D341Med (cell line): ENCODE data around the gene KIF16B.

ENCODE experiments used
- DNase-seq: peaks from one replicate; pipeline ENCODE4 v3.0.0; 2012; ENCODE audit warnings: low spot score

The KIF16B gene

GRCh38 chr20:16352321-16352720 is 220.9 kb downstream of the KIF16B start:
- no peak for DNase-seq

GRCh38 chr20:16351415-16351814 is 221.8 kb downstream of the KIF16B start:
- DNase-seq: no peak

GRCh38 chr20:16350465-16350864 is 222.8 kb downstream of the KIF16B start:
- DNase-seq: no peak

- no peak for DNase-seq
Measured at GRCh38 chr20:16349523-16350260, 223.6 kb downstream of the KIF16B start.

- DNase-seq: no peak
Measured at GRCh38 chr20:16346956-16347355, 226.3 kb downstream of the KIF16B start.

GRCh38 chr20:16337707-16338106 is 235.5 kb downstream of the KIF16B start:
- no peak for DNase-seq

- DNase-seq: no peak
Measured at GRCh38 chr20:16327606-16328005, 245.6 kb downstream of the KIF16B start.

- no peak for DNase-seq
Measured at GRCh38 chr20:16321291-16321690, 252.0 kb downstream of the KIF16B start.

GRCh38 chr20:16317445-16318362 is 255.5 kb downstream of the KIF16B start:
- no peak for DNase-seq

GRCh38 chr20:16316513-16316912 is 256.7 kb downstream of the KIF16B start:
- no peak for DNase-seq

- no peak for DNase-seq
Measured at GRCh38 chr20:16314748-16315159, 258.5 kb downstream of the KIF16B start.

- no peak for DNase-seq
Measured at GRCh38 chr20:16314320-16314719, 258.9 kb downstream of the KIF16B start.

GRCh38 chr20:16313917-16314316 is 259.3 kb downstream of the KIF16B start:
- no peak for DNase-seq

GRCh38 chr20:16312998-16313397 is 260.2 kb downstream of the KIF16B start:
- DNase-seq: no peak

GRCh38 chr20:16311756-16312155 is 261.5 kb downstream of the KIF16B start:
- no peak for DNase-seq

GRCh38 chr20:16308754-16309153 is 264.5 kb downstream of the KIF16B start:
- no peak for DNase-seq

- no peak for DNase-seq
Measured at GRCh38 chr20:16302818-16303217, 270.4 kb downstream of the KIF16B start.

GRCh38 chr20:16301986-16302385 is 271.3 kb downstream of the KIF16B start:
- no peak for DNase-seq

- DNase-seq: no peak
Measured at GRCh38 chr20:16299897-16300296, 273.4 kb downstream of the KIF16B start.

GRCh38 chr20:16296931-16297330 is 276.3 kb downstream of the KIF16B start:
- DNase-seq: no peak

GRCh38 chr20:16295534-16295933 is 277.7 kb downstream of the KIF16B start:
- DNase-seq: no peak

GRCh38 chr20:16293590-16293989 is 279.7 kb downstream of the KIF16B start:
- no peak for DNase-seq

- no peak for DNase-seq
Measured at GRCh38 chr20:16292226-16292880, 280.9 kb downstream of the KIF16B start.
